Activated T-helper 2 cell treated with anti-CD3 and anti-CD28 coated beads, Interferon-gamma antibody, Interleukin-2, Interleukin-4, amounts not matched to agents 10 μg/mL and 5 μg/mL and 100 μg/mL, durations not matched to agents 14 hours and 24 hours and 36 hours (primary cell): Measurements from ENCODE around the gene TTC8. TPM values are rescaled to one million over a fixed set of nuclear protein-coding genes. Genes with fewer than 3 reads are reported as not detected.

Source experiments
- total RNA-seq: library from RNA; stranded (reverse); gene quantifications from 2 replicates; pipeline ENCODE4 v1.2.3, GENCODE V29; 2022

Gene TTC8
- total RNA-seq, 1 donor from 2014 or later, result 3.1 TPM

Other genes starting within 250 kb of the TTC8 start
- gene EML5, start 31.7 kb upstream of the TTC8 start, total RNA-seq, result 0.39 and 0.55 TPM in 2 replicates